HepG2 (cell line): ENCODE data around the gene CDCP2. TPM values are rescaled to one million over a fixed set of nuclear protein-coding genes. Genes with fewer than 3 reads are reported as not detected.
A peak's percentile ranks its signal among the peaks of the same experiment; 100 is the strongest.

Source experiments
- ATAC-seq: fragments of 200-7000 bp; cut with Tn5 transposase; 3 replicates; pipeline ENCODE4 v1.9.1; 2020; ENCODE audit warnings: mild to moderate bottlenecking, moderate library complexity
- BruUV-seq: library from RNA; stranded (reverse); fragments of 400-500 nt; replicated peaks from 2 replicates; lab custom pipeline; 2021; lab: Mats Ljungman, UMichigan
- CTCF ChIA-PET: fragments of 300-600 bp; formaldehyde crosslinking; extraction: SDS; loops from one replicate; lab custom pipeline; 2021; ENCODE audit warnings: low total read pairs, inconsistent platforms, low intra/inter-chr PET ratio; lab: Yijun Ruan, JAX
- POLR2A ChIA-PET: fragments of 350-600 bp; sonication (Branson Sonifier 250); formaldehyde crosslinking; loops from one replicate; lab custom pipeline; 2020; ENCODE audit warnings: antibody characterized with exemption, inconsistent platforms; lab: Yijun Ruan, JAX
- DNase-seq: peaks from one replicate; pipeline ENCODE4 v3.0.0-alpha.2; 2015; ENCODE audit warnings: low spot score
- FAIRE-seq: peaks from 3 replicates; lab custom pipeline; 2011; peaks lifted over from hg19 to GRCh38; lab: Jason Lieb, UNC
- H2AFZ ChIP-seq: one replicate; pipeline ENCODE4 v1.6.1; 2011; ENCODE audit warnings: low read length, inconsistent platforms
- H3K27ac ChIP-seq: fragments of 300-600 bp; 3 replicates; pipeline ENCODE4 v1.8.0; 2011; ENCODE audit warnings: mixed run types, mild to moderate bottlenecking, mixed read lengths, low read length, inconsistent platforms; ENCODE audit not compliant: insufficient read depth; ENCODE audit errors: extremely low read length
- H3K27me3 ChIP-seq, 2 experiments: fragments of 200-600 bp in 1 of 2; 2 replicates in 1 of 2; 3 replicates in 1 of 2; pipeline versions ENCODE4 v1.6.0 to v1.8.0; 2011; ENCODE audit warnings: low read length in 2 of 2, mild to moderate bottlenecking in 2 of 2, moderate library complexity in 2 of 2, inconsistent platforms in 1 of 2; ENCODE audit not compliant: insufficient read depth in 2 of 2, control insufficient read depth in 1 of 2
- H3K36me3 ChIP-seq, 2 experiments: fragments of 200-600 bp in 1 of 2; replicated peaks in 1 of 2; 2 replicates in 1 of 2; 3 replicates in 1 of 2; pipeline versions ENCODE4 v1.5.1 to v1.8.0; 2011; ENCODE audit warnings: low read length in 2 of 2, inconsistent platforms in 1 of 2; ENCODE audit not compliant: insufficient read depth in 2 of 2, control insufficient read depth in 1 of 2
- H3K4me1 ChIP-seq: 2 replicates; pipeline ENCODE4 v1.5.1; 2012; ENCODE audit warnings: low read length, inconsistent platforms; ENCODE audit not compliant: insufficient read depth
- H3K4me2 ChIP-seq: 2 replicates; pipeline ENCODE4 v1.6.0; 2011; ENCODE audit warnings: low read depth, low read length, inconsistent platforms
- H3K4me3 ChIP-seq, 3 experiments: fragments of 200-600 bp in 1 of 3; sonication (generic), shearing (Covaris generic) in 1 of 3; replicated peaks in 1 of 3; 2 replicates each; pipeline ENCODE4 v1.5.1; 2011 to 2016; ENCODE audit warnings: low read length in 3 of 3, inconsistent platforms in 2 of 3, low read depth in 2 of 3, mild to moderate bottlenecking in 2 of 3, control low read depth in 1 of 3, mixed read lengths in 1 of 3; ENCODE audit not compliant: insufficient read depth in 1 of 3
- H3K79me2 ChIP-seq: one replicate; pipeline ENCODE4 v1.6.1; 2011; ENCODE audit warnings: low read length, inconsistent platforms; ENCODE audit not compliant: insufficient read depth
- H3K9ac ChIP-seq: 2 replicates; pipeline ENCODE4 v1.6.0; 2011; ENCODE audit warnings: mild to moderate bottlenecking, low read depth, low read length, inconsistent platforms; ENCODE audit not compliant: insufficient read depth
- H3K9me3 ChIP-seq: 2 replicates; pipeline ENCODE4 v1.5.1; 2012; ENCODE audit warnings: mild to moderate bottlenecking, low read length
- H4K20me1 ChIP-seq: 2 replicates; pipeline ENCODE4 v1.6.0; 2011; ENCODE audit warnings: inconsistent platforms, mild to moderate bottlenecking, low read length, moderate library complexity; ENCODE audit not compliant: insufficient read depth
- CEBPG ChIP-seq: IDR thresholded peaks from 2 replicates; pipeline ENCODE4 v1.6.1; 2016
- CHD4 ChIP-seq: fragments of 200-600 bp; sonication (generic); IDR thresholded peaks from 2 replicates; pipeline ENCODE4 v1.7.0; 2017; ENCODE audit warnings: mild to moderate bottlenecking, low read length, borderline replicate concordance
- EEA1 ChIP-seq: sonication (generic); formaldehyde crosslinking; IDR thresholded peaks from 2 replicates; pipeline ENCODE4 v1.5.1; 2020; ENCODE audit warnings: mild to moderate bottlenecking, missing genetic modification reagents, borderline replicate concordance
- RBFOX2 ChIP-seq: fragments of 200-400 bp; formaldehyde crosslinking; IDR thresholded peaks from 2 replicates; pipeline ENCODE4 v1.6.1; 2017; ENCODE audit warnings: low read depth, mild to moderate bottlenecking, low read length
- SALL2 ChIP-seq: sonication (generic); formaldehyde crosslinking; IDR thresholded peaks from 2 replicates; pipeline ENCODE4 v1.8.1; 2023; ENCODE audit warnings: mild to moderate bottlenecking, missing genetic modification reagents, inconsistent platforms
- SKI ChIP-seq: fragments of 450-650 bp; IDR thresholded peaks from one replicate; pipeline ENCODE4 v1.6.1; 2018; ENCODE audit warnings: mild to moderate bottlenecking; ENCODE audit not compliant: partially characterized antibody
- SMYD3 ChIP-seq: sonication (generic); formaldehyde crosslinking; IDR thresholded peaks from 2 replicates; pipeline ENCODE4 v1.8.1; 2023; ENCODE audit warnings: mild to moderate bottlenecking, missing genetic modification reagents
- ZKSCAN8 ChIP-seq: IDR thresholded peaks from 2 replicates; pipeline ENCODE4 v1.6.1; 2016; ENCODE audit warnings: borderline replicate concordance, missing genetic modification reagents, missing compliant biosample characterization
- ZMAT3 ChIP-seq: sonication (generic); formaldehyde crosslinking; conservative IDR thresholded peaks from 2 replicates; pipeline ENCODE4 v1.7.0; 2021; ENCODE audit warnings: missing genetic modification reagents
- ZMYM3 ChIP-seq: sonication (generic); formaldehyde crosslinking; IDR thresholded peaks from 2 replicates; pipeline ENCODE4 v1.5.1; 2020; ENCODE audit warnings: mild to moderate bottlenecking, missing genetic modification reagents
- ZNF34 ChIP-seq: sonication (generic); formaldehyde crosslinking; IDR thresholded peaks from 2 replicates; pipeline ENCODE4 v1.4.0; 2020; ENCODE audit warnings: mild to moderate bottlenecking, missing genetic modification reagents, borderline replicate concordance
- ZNF484 ChIP-seq: sonication (generic); formaldehyde crosslinking; IDR thresholded peaks from 2 replicates; pipeline ENCODE4 v1.5.1; 2020; ENCODE audit warnings: mild to moderate bottlenecking, low read depth, missing genetic modification reagents, borderline replicate concordance
- ZNF629 ChIP-seq: sonication (generic); formaldehyde crosslinking; conservative IDR thresholded peaks from 2 replicates; pipeline ENCODE4 v1.5.0; 2020; ENCODE audit warnings: missing genetic modification reagents
- ZNF737 ChIP-seq: sonication (generic); formaldehyde crosslinking; IDR thresholded peaks from 2 replicates; pipeline ENCODE4 v1.5.0; 2020; ENCODE audit warnings: missing genetic modification reagents, mild to moderate bottlenecking, borderline replicate concordance
- ZSCAN25 ChIP-seq: sonication (generic); formaldehyde crosslinking; IDR thresholded peaks from 2 replicates; pipeline ENCODE4 v1.8.0; 2022; ENCODE audit warnings: mild to moderate bottlenecking, missing genetic modification reagents
- WGBS: methylation state at CpG from one replicate; pipeline ENCODE4 v1.1.6; 2017; ENCODE audit warnings: low lambda C conversion rate; 5-methylcytosine and 5-hydroxymethylcytosine counted together
- in situ Hi-C: cut with HindIII; loops from 2 replicates; pipeline ENCODE4 v1.10.0; 2017; ENCODE audit warnings: low pct_unique_long_range_greater_than_20kb; ENCODE audit not compliant: extremely low pct_ligation_motif_present
- intact Hi-C: fragments of 100-400 bp; cut with micrococcal nuclease; formaldehyde crosslinking; loops from one replicate; pipeline ENCODE4 v1.10.0; 2022; ENCODE audit not compliant: unreplicated experiment
- polyA plus RNA-seq, 8 experiments: library from polyadenylated mRNA; depleted of rRNA in 3 of 8; stranded (reverse) in 7 of 8; unstranded in 1 of 8; fragments of >200 nt; fragmentation: Illumina TruSeq in 4 of 8; extraction: Trizol in 4 of 8; gene quantifications; 2 replicates each; pipeline versions ENCODE4 v1.2.1 to v1.2.3, GENCODE V29; 2011 to 2016; ENCODE audit warnings: low read depth in 4 of 8, missing spikeins in 1 of 8, mixed read lengths in 1 of 8; ENCODE audit not compliant: insufficient read depth in 1 of 8
- total RNA-seq, 5 experiments: library from RNA; depleted of rRNA; stranded (reverse); fragments of >200 nt; fragmentation: Illumina TruSeq; extraction: Trizol; gene quantifications; 2 replicates each; pipeline ENCODE4 v1.2.3, GENCODE V29; 2016; ENCODE audit warnings: low read depth in 1 of 5

Gene CDCP2
- total and polyA plus RNA-seq, 2 of the 13 experiments (the other 11 are each of a cell fraction or from before 2014, with no cell fraction given), result not detected

GRCh38 chr1:54163051-54163450 lies 10.3 kb upstream of the CDCP2 start:
- in situ Hi-C loops, result no loop called here
- no peaks in the 10 kb centered on the region for H4K20me1 ChIP-seq
- peaks cover 35% of the 10 kb centered on the region for H3K4me1 ChIP-seq
- no peaks in the 10 kb centered on the region for H3K27me3 ChIP-seq
- H3K4me3 ChIP-seq, result no peak overlapping the region
- H3K9ac ChIP-seq, result no peak overlapping the region
- no TSS peak for BruUV-seq
- H3K4me2 ChIP-seq, result no peak overlapping the region
- no peaks in the 10 kb centered on the region for H3K79me2 ChIP-seq
- H3K27ac ChIP-seq, result no peak overlapping the region
- H2AFZ ChIP-seq, result no peak overlapping the region
- ATAC-seq (no peak), DNase-seq (no peak), FAIRE-seq (no peak)
- ChIA-PET POLR2A (no interaction called here), CTCF (no interaction called here)
- TF ChIP-seq ZNF34 (CRISPR knock-in tag) (no peak), EEA1 (CRISPR knock-in tag) (no peak), RBFOX2 (no peak), SMYD3 (no peak), ZNF484 (CRISPR knock-in tag) (no peak), ZMAT3 (CRISPR knock-in tag) (no peak), SALL2 (CRISPR knock-in tag) (no peak), SKI (no peak)
- H3K9me3 ChIP-seq, result no peaks in the 10 kb centered on the region
- intact Hi-C loops, result no loop called here
- WGBS, result 29% methylated on average over 1 of the region's 3 CpGs
- no peaks in the 10 kb centered on the region for H3K36me3 ChIP-seq

DNA sequence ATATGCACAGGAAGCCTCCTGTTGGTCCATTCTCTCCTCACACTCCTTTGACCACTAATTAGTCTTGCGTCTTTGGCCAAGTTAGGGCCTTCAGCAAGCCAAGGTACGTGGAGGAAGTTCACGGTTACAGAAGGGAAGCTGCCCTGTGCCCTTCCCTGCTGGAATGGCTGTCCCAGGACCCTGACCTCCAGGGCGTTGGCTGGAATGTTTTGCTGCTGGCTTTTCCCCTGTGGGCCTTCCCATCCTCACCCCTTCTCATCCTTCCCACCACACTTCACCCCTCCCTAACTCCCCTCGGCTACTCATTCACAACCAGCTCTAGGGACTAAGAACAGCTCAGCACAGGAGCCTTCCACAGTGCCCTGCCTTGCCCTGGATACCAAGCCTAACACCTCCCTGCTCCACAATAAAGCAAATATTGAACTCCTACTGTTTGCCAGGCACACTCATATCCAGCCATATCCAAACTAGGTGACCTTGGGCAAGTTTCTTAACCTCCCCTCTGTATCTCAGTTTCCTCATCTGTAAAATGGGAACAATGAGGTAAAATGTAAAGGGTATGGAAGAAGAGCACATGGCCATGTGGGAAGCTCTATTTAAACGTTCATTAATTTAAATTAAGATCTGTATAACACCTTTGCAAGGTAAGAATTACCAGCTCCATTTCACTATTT lies 8.8 kb upstream of the CDCP2 start:
- no peak for DNase-seq
- Histone ChIP-seq H3K9me3 (no peaks in the 10 kb centered on the region), H3K4me2 (no peak overlapping the region), H3K79me2 (no peaks in the 10 kb centered on the region), H3K36me3 (no peaks in the 10 kb centered on the region), H3K9ac (no peak overlapping the region), H4K20me1 (no peaks in the 10 kb centered on the region), H3K4me3 (no peak overlapping the region), H3K4me1 (peaks cover 35% of the 10 kb centered on the region), H2AFZ (no peak overlapping the region)
- in situ Hi-C loops, result no loop called here
- intact Hi-C loops, result no loop called here
- no TSS peak for BruUV-seq
- POLR2A ChIA-PET, result no interaction called here
- CTCF ChIA-PET, result no interaction called here
- ATAC-seq, result no peak; the same call in 2 of the 3 replicates
- TF ChIP-seq ZNF629, result peak; percentile 84
- TF ChIP-seq ZNF737 (CRISPR knock-in tag), result no peak
- TF ChIP-seq ZSCAN25 (CRISPR knock-in tag), result 0 out of 2 replicates have a peak, but pooled peaks have one; percentile 51
- TF ChIP-seq CEBPG (CRISPR knock-in tag), result no peak
- TF ChIP-seq CHD4, result peak; percentile 43; the same call in 1 of the 2 replicates
- 0 out of 2 replicates have a peak, but pooled peaks have one; percentile 23 for TF ChIP-seq ZMYM3
- TF ChIP-seq ZKSCAN8 (CRISPR knock-in tag), result 0 out of 2 replicates have a peak, but pooled peaks have one; percentile 67
- TF ChIP-seq, all 625 proteins: peak for 5
- Histone ChIP-seq H3K27me3 (no peaks in the 10 kb centered on the region; a peak in 1 of 5 replicates), H3K27ac (no peak overlapping the region)
- FAIRE-seq, result no peak
- 11% methylated on average over 6 of the region's 6 CpGs for WGBS
